PC-9 (cell line): ENCODE data around the gene DCAF7.

Experiments
- CTCF ChIP-seq: fragments of 200-600 bp; sonication (generic); conservative IDR thresholded peaks from 2 replicates; pipeline ENCODE4 v1.6.1; 2017; ENCODE audit warnings: mixed run types, antibody characterized with exemption, mild to moderate bottlenecking, moderate library complexity
- EZH2 ChIP-seq: fragments of 200-600 bp; sonication (generic); IDR thresholded peaks from 2 replicates; pipeline ENCODE4 v1.8.0; 2017; ENCODE audit warnings: antibody characterized with exemption, low read depth

GRCh38 chr17:63633742-63634141, 83.5 kb downstream of the DCAF7 start:
- TF ChIP-seq CTCF (no peak), EZH2 (no peak)
